CD14-positive monocyte (primary cell): ENCODE results near the gene NOTCH4. TPM values are rescaled to one million over a fixed set of nuclear protein-coding genes. Genes with fewer than 3 reads are reported as not detected.

Source experiments
- DNase-seq, 3 donors: peaks; one replicate each; pipeline ENCODE4 v3.0.0-alpha.2; 2011 to 2022
- H2AFZ ChIP-seq: 2 replicates; pipeline ENCODE4 v1.6.0; 2012; ENCODE audit warnings: mild to moderate bottlenecking, low read depth, low read length, inconsistent platforms; ENCODE audit not compliant: insufficient read depth, poor library complexity, severe bottlenecking
- H3K27ac ChIP-seq, 2 donors: 1 replicate in 1 of 2; 2 replicates in 1 of 2; pipeline ENCODE4 v1.5.1; 2012 to 2013; ENCODE audit warnings: low read length in 2 of 2, control low read depth in 1 of 2, inconsistent platforms in 1 of 2, low read depth in 1 of 2, mild to moderate bottlenecking in 1 of 2
- H3K27me3 ChIP-seq, 2 donors: one replicate each; pipeline versions ENCODE4 v1.6.0 to v1.6.1; 2011 to 2013; ENCODE audit warnings: low read length in 2 of 2; ENCODE audit not compliant: control insufficient read depth in 2 of 2, insufficient read depth in 2 of 2
- H3K36me3 ChIP-seq, 2 donors: replicated peaks in 1 of 2; 1 replicate in 1 of 2; 2 replicates in 1 of 2; pipeline versions ENCODE4 v1.5.1 to v1.6.1; 2012 to 2013; ENCODE audit warnings: low read length in 2 of 2, control low read depth in 1 of 2, inconsistent platforms in 1 of 2, mild to moderate bottlenecking in 1 of 2; ENCODE audit not compliant: insufficient read depth in 2 of 2, control insufficient read depth in 1 of 2
- H3K4me1 ChIP-seq, 2 donors: 1 replicate in 1 of 2; 2 replicates in 1 of 2; pipeline versions ENCODE4 v1.5.1 to v1.6.1; 2012 to 2013; ENCODE audit warnings: low read length in 2 of 2, control low read depth in 1 of 2, inconsistent platforms in 1 of 2, mild to moderate bottlenecking in 1 of 2, moderate library complexity in 1 of 2; ENCODE audit not compliant: insufficient read depth in 2 of 2, control insufficient read depth in 1 of 2
- H3K4me2 ChIP-seq: replicated peaks from 2 replicates; pipeline ENCODE3; 2012; ENCODE audit warnings: low read length, moderate library complexity, mild to moderate bottlenecking; ENCODE audit not compliant: poor library complexity, severe bottlenecking; ENCODE audit errors: extremely low read depth
- H3K4me3 ChIP-seq, 3 experiments: fragments of 200-600 bp in 1 of 3; sonication (generic) in 1 of 3; replicated peaks in 1 of 3; 1 replicate in 2 of 3; 2 replicates in 1 of 3; pipeline ENCODE4 v1.5.1; 2011 to 2013; ENCODE audit warnings: low read length in 3 of 3, mild to moderate bottlenecking in 3 of 3, control low read depth in 2 of 3, low read depth in 2 of 3, inconsistent platforms in 1 of 3, moderate library complexity in 1 of 3
- H3K79me2 ChIP-seq: 2 replicates; pipeline ENCODE4 v1.6.0; 2012; ENCODE audit warnings: mild to moderate bottlenecking, control low read depth, inconsistent platforms, low read length, moderate library complexity; ENCODE audit not compliant: insufficient read depth
- H3K9ac ChIP-seq: 2 replicates; pipeline ENCODE4 v1.6.0; 2017; ENCODE audit warnings: low read length, mild to moderate bottlenecking; ENCODE audit not compliant: insufficient read depth, poor library complexity, severe bottlenecking
- H3K9me3 ChIP-seq, 2 donors: replicated peaks in 1 of 2; 1 replicate in 1 of 2; 2 replicates in 1 of 2; pipeline versions ENCODE4 v1.5.1 to v1.6.1; 2012 to 2013; ENCODE audit warnings: low read length in 2 of 2, control low read depth in 1 of 2; ENCODE audit not compliant: control insufficient read depth in 1 of 2, insufficient read depth in 1 of 2
- H4K20me1 ChIP-seq: 2 replicates; pipeline ENCODE4 v1.6.0; 2012; ENCODE audit warnings: mild to moderate bottlenecking, low read length, control low read depth, moderate library complexity; ENCODE audit not compliant: insufficient read depth
- H3K27ac Mint-ChIP-seq, 7 donors: one replicate each; pipeline ENCODE4 v1.8.0; 2020; ENCODE audit warnings: mild to moderate bottlenecking in 7 of 7, mixed read lengths in 7 of 7, moderate library complexity in 6 of 7, inconsistent platforms in 2 of 7
- H3K27me3 Mint-ChIP-seq, 3 donors: one replicate each; pipeline ENCODE4 v1.8.0; 2021 to 2022; ENCODE audit warnings: low read depth in 3 of 3, mild to moderate bottlenecking in 3 of 3, mixed read lengths in 3 of 3, moderate library complexity in 3 of 3, inconsistent platforms in 1 of 3
- H3K36me3 Mint-ChIP-seq, 2 donors: one replicate each; pipeline ENCODE4 v1.8.0; 2020; ENCODE audit warnings: mixed read lengths in 2 of 2, inconsistent platforms in 1 of 2, mild to moderate bottlenecking in 1 of 2
- H3K4me1 Mint-ChIP-seq: one replicate; pipeline ENCODE4 v1.8.0; 2020; ENCODE audit warnings: mild to moderate bottlenecking, mixed read lengths
- H3K4me3 Mint-ChIP-seq, 2 donors: one replicate each; pipeline ENCODE4 v1.8.0; 2020; ENCODE audit warnings: mild to moderate bottlenecking in 2 of 2, mixed read lengths in 2 of 2, moderate library complexity in 1 of 2
- H3K9me3 Mint-ChIP-seq, 7 donors: one replicate each; pipeline ENCODE4 v1.8.0; 2020 to 2022; ENCODE audit warnings: mixed read lengths in 7 of 7, mild to moderate bottlenecking in 6 of 7, moderate library complexity in 6 of 7, inconsistent platforms in 2 of 7
- CTCF ChIP-seq: fragments of 200-600 bp; IDR thresholded peaks from one replicate; pipeline ENCODE4 v1.8.0; 2022; ENCODE audit warnings: antibody characterized with exemption, mild to moderate bottlenecking
- WGBS: methylation state at CpG from one replicate; pipeline ENCODE4 v1.1.5; 2013; ENCODE audit warnings: missing lambda C conversion rate; ENCODE audit not compliant: insufficient coverage; 5-methylcytosine and 5-hydroxymethylcytosine counted together
- intact Hi-C, 2 donors: fragments of 100-400 bp; cut with micrococcal nuclease; formaldehyde crosslinking; loops; one replicate each; pipeline versions ENCODE4 v1.15.0 to v1.15.1; 2023
- polyA plus RNA-seq, 3 donors: library from polyadenylated mRNA; depleted of rRNA in 1 of 3; unstranded in 2 of 3; stranded (reverse) in 1 of 3; fragments of 300-500 nt in 2 of 3; fragments of >200 nt in 1 of 3; fragmentation: Illumina TruSeq in 2 of 3; gene quantifications; 1 replicate in 2 of 3; 2 replicates in 1 of 3; pipeline ENCODE4 v1.2.3, GENCODE V29; 2012 to 2021

NOTCH4 gene
- polyA plus RNA-seq, 3 donors = 5.2 to 8.1 (median 6.1) TPM

DNA sequence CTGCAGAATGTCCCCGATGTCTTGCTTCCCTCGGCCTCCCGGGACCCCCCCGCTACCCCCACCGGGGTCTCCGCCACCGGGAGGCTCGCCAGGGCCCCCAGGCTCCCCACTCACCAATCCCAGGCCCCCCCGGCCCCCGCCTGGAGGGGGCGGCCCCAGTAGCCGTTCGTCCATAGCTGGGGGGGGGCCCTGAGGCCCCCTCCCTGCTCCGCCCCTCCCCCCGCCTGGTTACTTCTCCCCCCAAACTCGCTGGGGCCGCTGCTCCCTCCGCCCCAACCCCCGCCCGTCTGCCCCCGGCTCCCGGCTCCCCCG lies 34.2 kb downstream of the NOTCH4 start:
- peak overlapping the region; percentile 85 to 97 (median 93) for H3K27ac Mint-ChIP-seq
- H3K27ac ChIP-seq = peak overlapping the region; percentile 89 to 95
- peak overlapping the region; percentile 74 to 98 (median 81) for H3K4me3 ChIP-seq
- no peak overlapping the region for H2AFZ ChIP-seq
- peaks cover 7% of the 10 kb centered on the region for H4K20me1 ChIP-seq
- peaks cover 25 to 37% of the 10 kb centered on the region in 2 donors for H3K36me3 ChIP-seq
- peaks cover 88% of the 10 kb centered on the region for H3K79me2 ChIP-seq
- H3K4me2 ChIP-seq = peak overlapping the region; percentile 100
- H3K9ac ChIP-seq = peak overlapping the region; percentile 84
- intact Hi-C loops = loop anchor here in 1 of 2 donors (5.0 kb wide), 1 partner anchor 57 kb away; the partner anchor contains the start of gene FKBPL
- H3K4me1 ChIP-seq = peaks cover 67 to 76% of the 10 kb centered on the region in 2 donors
- peaks cover 73% of the 10 kb centered on the region for H3K4me1 Mint-ChIP-seq
- no peak for DNase-seq
- H3K4me3 Mint-ChIP-seq = peak overlapping the region; percentile 96 to 98
- WGBS = 1% methylated on average over 8 of the region's 23 CpGs
- no peaks in the 10 kb centered on the region for H3K27me3 ChIP-seq
- peaks cover 0 to 2% (median 1%) of the 10 kb centered on the region in 3 donors for H3K27me3 Mint-ChIP-seq
- H3K9me3 Mint-ChIP-seq = no peaks in the 10 kb centered on the region
- H3K36me3 Mint-ChIP-seq = peaks cover 39 to 54% of the 10 kb centered on the region in 2 donors
- no peaks in the 10 kb centered on the region for H3K9me3 ChIP-seq
- TF ChIP-seq CTCF = no peak

- no peak for DNase-seq
- TF ChIP-seq CTCF = no peak
- Histone ChIP-seq H3K4me2 (peak overlapping the region; percentile 100), H3K4me1 (peaks cover 62 to 71% of the 10 kb centered on the region in 2 donors), H3K9me3 (no peaks in the 10 kb centered on the region), H3K4me3 (peak overlapping the region; percentile 74 to 98 (median 81)), H2AFZ (no peak overlapping the region), H3K36me3 (peaks cover 27 to 41% of the 10 kb centered on the region in 2 donors), H3K79me2 (peaks cover 85% of the 10 kb centered on the region), H3K9ac (peak overlapping the region; percentile 84), H3K27ac (peak overlapping the region; percentile 89 to 95), H4K20me1 (peaks cover 7% of the 10 kb centered on the region), H3K27me3 (no peaks in the 10 kb centered on the region)
- Mint-ChIP-seq H3K27me3 (peaks cover 0 to 2% (median 1%) of the 10 kb centered on the region in 3 donors), H3K9me3 (no peaks in the 10 kb centered on the region), H3K4me3 (peak overlapping the region; percentile 94 to 98), H3K36me3 (peaks cover 41 to 54% of the 10 kb centered on the region in 2 donors), H3K4me1 (peaks cover 68% of the 10 kb centered on the region), H3K27ac (peak overlapping the region; percentile 85 to 97 (median 93))
- intact Hi-C loops = no loop called here
- WGBS = 1% methylated on average over 10 of the region's 10 CpGs
These were observed 34.7 kb downstream of the NOTCH4 start for GRCh38 chr6:32189069-32189741.
